HepG2 (cell line): ENCODE data around the gene IQCE. TPM values are rescaled to one million over a fixed set of nuclear protein-coding genes. Genes with fewer than 3 reads are reported as not detected.

Experiments used
- AGO2 ChIP-seq: fragments of 200-400 bp; formaldehyde crosslinking; optimal IDR thresholded peaks from 2 replicates; pipeline ENCODE3; 2017; ENCODE audit warnings: mild to moderate bottlenecking, low read depth, low read length, moderate library complexity
- ARID2 ChIP-seq: sonication (generic); formaldehyde crosslinking; IDR thresholded peaks from 2 replicates; pipeline ENCODE4 v1.8.1; 2022; ENCODE audit warnings: mild to moderate bottlenecking, missing genetic modification reagents, borderline replicate concordance
- ATF7-NPFF ChIP-seq: sonication (generic); formaldehyde crosslinking; IDR thresholded peaks from 2 replicates; pipeline ENCODE4 v1.8.1; 2023; ENCODE audit warnings: mild to moderate bottlenecking, low read depth, missing genetic modification reagents, moderate library complexity
- CSRNP1 ChIP-seq: sonication (generic); formaldehyde crosslinking; IDR thresholded peaks from 2 replicates; pipeline ENCODE4 v1.8.1; 2023; ENCODE audit warnings: mild to moderate bottlenecking, missing genetic modification reagents
- EP300 ChIP-seq, 3 experiments: sonication (generic) in 1 of 3; formaldehyde crosslinking in 1 of 3; IDR thresholded peaks; 2 replicates each; pipeline versions ENCODE4 v1.5.1 to v1.6.1; 2011 to 2020; ENCODE audit warnings: low read depth in 2 of 3, low read length in 2 of 3, borderline replicate concordance in 1 of 3, improper control_type of control experiment in 1 of 3, mild to moderate bottlenecking in 1 of 3, missing genetic modification reagents in 1 of 3, moderate library complexity in 1 of 3
- ETV6 ChIP-seq: sonication (generic); formaldehyde crosslinking; conservative IDR thresholded peaks from 2 replicates; pipeline ENCODE4 v1.4.0; 2020; ENCODE audit warnings: missing genetic modification reagents
- GABPA ChIP-seq, 2 experiments: IDR thresholded peaks; 2 replicates each; pipeline ENCODE4 v1.6.1; 2011 to 2016; ENCODE audit warnings: low read depth in 2 of 2, low read length in 1 of 2, missing biosample characterization in 1 of 2, missing genetic modification characterization in 1 of 2
- GATAD2A ChIP-seq: IDR thresholded peaks from 2 replicates; pipeline ENCODE4 v1.6.1; 2016
- HNF4G ChIP-seq, 2 experiments: sonication (generic) in 1 of 2; formaldehyde crosslinking in 1 of 2; IDR thresholded peaks; 2 replicates each; pipeline versions ENCODE4 v1.4.0 to v1.6.1; 2011 to 2020; ENCODE audit warnings: borderline replicate concordance in 2 of 2, low read depth in 2 of 2, mild to moderate bottlenecking in 2 of 2, low read length in 1 of 2, missing genetic modification reagents in 1 of 2, moderate library complexity in 1 of 2
- KLF15 ChIP-seq: sonication (generic); formaldehyde crosslinking; IDR thresholded peaks from 2 replicates; pipeline ENCODE4 v1.8.1; 2023; ENCODE audit warnings: borderline replicate concordance, mild to moderate bottlenecking, inconsistent platforms, missing genetic modification reagents, mixed read lengths
- MTF2 ChIP-seq: sonication (generic); formaldehyde crosslinking; IDR thresholded peaks from 2 replicates; pipeline ENCODE4 v1.5.0; 2020; ENCODE audit warnings: missing genetic modification reagents, borderline replicate concordance
- MYC ChIP-seq: sonication (generic); formaldehyde crosslinking; IDR thresholded peaks from 2 replicates; pipeline ENCODE4 v1.9.0; 2021; ENCODE audit warnings: missing genetic modification reagents, borderline replicate concordance
- NBN ChIP-seq: fragments of 450-650 bp; conservative IDR thresholded peaks from 2 replicates; pipeline ENCODE4 v1.6.1; 2017
- PITX1 ChIP-seq: sonication (generic); formaldehyde crosslinking; IDR thresholded peaks from 2 replicates; pipeline ENCODE4 v1.5.1; 2020; ENCODE audit warnings: mild to moderate bottlenecking, missing genetic modification reagents
- PPARG ChIP-seq: conservative IDR thresholded peaks from 2 replicates; pipeline ENCODE4 v1.6.1; 2016; ENCODE audit warnings: missing biosample characterization, missing genetic modification reagents
- RBAK ChIP-seq: sonication (generic); formaldehyde crosslinking; IDR thresholded peaks from 2 replicates; pipeline ENCODE4 v1.5.1; 2020; ENCODE audit warnings: mild to moderate bottlenecking, missing genetic modification reagents
- RFX5 ChIP-seq: IDR thresholded peaks from 2 replicates; pipeline ENCODE4 v1.6.1; 2011; ENCODE audit warnings: low read depth, low read length, improper control_type of control experiment
- SOX6 ChIP-seq, 2 experiments: fragments of 450-650 bp in 1 of 2; sonication (generic) in 1 of 2; formaldehyde crosslinking in 1 of 2; IDR thresholded peaks; 2 replicates each; pipeline versions ENCODE4 v1.4.0 to v1.6.1; 2017 to 2020; ENCODE audit warnings: antibody characterized with exemption in 1 of 2, mild to moderate bottlenecking in 1 of 2, missing genetic modification reagents in 1 of 2
- SRY ChIP-seq: sonication (generic); formaldehyde crosslinking; IDR thresholded peaks from 2 replicates; pipeline ENCODE4 v1.8.0; 2022; ENCODE audit warnings: mild to moderate bottlenecking, missing genetic modification reagents
- TCF12 ChIP-seq, 2 experiments: fragments of 450-650 bp in 1 of 2; sonication (generic) in 1 of 2; formaldehyde crosslinking in 1 of 2; IDR thresholded peaks; 2 replicates each; pipeline versions ENCODE4 v1.6.1 to v1.8.0; 2017 to 2022; ENCODE audit warnings: antibody characterized with exemption in 1 of 2, mild to moderate bottlenecking in 1 of 2, missing genetic modification reagents in 1 of 2, moderate library complexity in 1 of 2
- TRIM24 ChIP-seq: sonication (generic); formaldehyde crosslinking; IDR thresholded peaks from 2 replicates; pipeline ENCODE4 v1.8.0; 2022; ENCODE audit warnings: mild to moderate bottlenecking, missing genetic modification reagents
- ZNF224 ChIP-seq: sonication (generic); formaldehyde crosslinking; IDR thresholded peaks from 2 replicates; pipeline ENCODE4 v1.5.0; 2020; ENCODE audit warnings: mild to moderate bottlenecking, missing genetic modification reagents
- ZNF317 ChIP-seq: sonication (generic); formaldehyde crosslinking; IDR thresholded peaks from 2 replicates; pipeline ENCODE4 v1.5.0; 2020; ENCODE audit warnings: mild to moderate bottlenecking, missing genetic modification reagents
- ZNF605 ChIP-seq: sonication (generic); formaldehyde crosslinking; IDR thresholded peaks from 2 replicates; pipeline ENCODE4 v1.8.0; 2022; ENCODE audit warnings: mild to moderate bottlenecking, missing genetic modification reagents
- ZNF746 ChIP-seq: sonication (generic); formaldehyde crosslinking; IDR thresholded peaks from 2 replicates; pipeline ENCODE4 v1.8.0; 2022; ENCODE audit warnings: mild to moderate bottlenecking, missing genetic modification reagents
- ZNF879 ChIP-seq: sonication (generic); formaldehyde crosslinking; IDR thresholded peaks from 2 replicates; pipeline ENCODE4 v1.8.1; 2023; ENCODE audit warnings: missing genetic modification reagents
- ZSCAN12 ChIP-seq: sonication (generic); formaldehyde crosslinking; IDR thresholded peaks from 2 replicates; pipeline ENCODE4 v1.9.0; 2021; ENCODE audit warnings: mild to moderate bottlenecking, missing genetic modification reagents
- ZSCAN31 ChIP-seq: sonication (generic); formaldehyde crosslinking; IDR thresholded peaks from 2 replicates; pipeline ENCODE4 v1.5.0; 2020; ENCODE audit warnings: low read depth, mild to moderate bottlenecking, missing genetic modification reagents
- polyA plus RNA-seq, 8 experiments: library from polyadenylated mRNA; depleted of rRNA in 3 of 8; stranded (reverse) in 7 of 8; unstranded in 1 of 8; fragments of >200 nt; fragmentation: Illumina TruSeq in 4 of 8; extraction: Trizol in 4 of 8; gene quantifications; 2 replicates each; pipeline versions ENCODE4 v1.2.1 to v1.2.3, GENCODE V29; 2011 to 2016; ENCODE audit warnings: low read depth in 4 of 8, missing spikeins in 1 of 8, mixed read lengths in 1 of 8; ENCODE audit not compliant: insufficient read depth in 1 of 8
- total RNA-seq, 5 experiments: library from RNA; depleted of rRNA; stranded (reverse); fragments of >200 nt; fragmentation: Illumina TruSeq; extraction: Trizol; gene quantifications; 2 replicates each; pipeline ENCODE4 v1.2.3, GENCODE V29; 2016; ENCODE audit warnings: low read depth in 1 of 5

Gene IQCE
- total and polyA plus RNA-seq, 2 of the 13 experiments (the other 11 are each of a cell fraction or from before 2014, with no cell fraction given): 1.5 to 2.5 TPM

DNA sequence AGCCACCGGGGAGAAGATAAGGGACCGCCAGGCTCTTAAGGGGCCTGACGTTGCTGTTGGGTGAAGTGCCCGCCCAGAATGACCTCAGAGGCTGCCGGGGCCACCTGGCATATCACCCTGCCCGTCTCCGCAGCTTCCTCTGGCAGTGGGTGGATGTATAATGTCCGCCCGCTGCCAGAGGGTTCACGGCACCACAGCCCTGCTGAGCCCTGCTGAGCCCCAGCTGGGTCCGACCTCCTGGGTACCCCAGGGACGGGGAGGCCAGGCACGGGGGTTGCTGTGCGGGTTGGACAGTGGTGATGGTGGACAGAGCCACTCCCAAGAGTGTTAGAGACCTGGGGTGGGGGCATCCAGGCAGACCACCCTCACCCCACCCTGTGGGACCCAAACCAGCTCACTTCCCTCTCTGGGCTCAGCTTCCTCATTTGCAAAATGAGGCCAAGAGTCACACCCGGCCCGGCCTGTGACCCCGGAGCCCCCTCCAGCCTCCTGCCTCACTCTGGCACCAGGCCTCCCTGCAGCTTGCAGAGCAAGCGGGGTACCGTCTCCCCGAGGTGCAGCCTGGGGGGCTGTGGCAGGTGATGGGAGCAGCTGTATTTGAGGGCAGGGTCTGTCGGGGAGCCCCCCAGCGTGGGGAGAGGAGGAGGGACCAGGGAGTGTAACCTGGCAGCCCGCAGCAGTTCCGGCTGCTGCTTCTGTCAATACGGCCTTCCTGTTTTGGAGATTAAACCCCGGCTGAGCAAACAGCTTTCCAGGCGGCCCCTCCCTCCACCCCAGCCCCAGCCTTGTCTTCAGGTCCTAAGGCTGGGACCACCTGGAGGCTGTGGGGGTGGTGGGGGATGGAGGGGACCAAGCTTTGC is 47.6 kb upstream of the IQCE start (continued):
- TF ChIP-seq EP300 (IDR thresholded peaks at IDR 0.05; ENCODE audit: low read depth in 2 of 2, low read length in 2 of 2) (peak in 1 of 2 experiments; percentile 67; a peak in 1 of 4 replicates), EP300 (CRISPR knock-in tag; IDR thresholded peaks at IDR 0.05; ENCODE audit: borderline replicate concordance) (peak; percentile 63; the same call in 1 of the 2 replicates), ZSCAN12 (CRISPR knock-in tag) (no peak), RFX5 (no peak), GABPA (IDR thresholded peaks at IDR 0.05; ENCODE audit: low read depth, low read length) (no peak), GABPA (CRISPR knock-in tag; IDR thresholded peaks at IDR 0.05; ENCODE audit: low read depth) (peak; percentile 59), RBAK (no peak), CSRNP1 (CRISPR knock-in tag) (0 out of 2 replicates have a peak, but pooled peaks have one; percentile 43), NBN (no peak), PITX1 (CRISPR knock-in tag) (peak; percentile 96), ZNF605 (CRISPR knock-in tag) (peak; percentile 45; the same call in 1 of the 2 replicates), ATF7-NPFF (no peak), PPARG (CRISPR knock-in tag) (peak; percentile 88), HNF4G (IDR thresholded peaks at IDR 0.05; ENCODE audit: borderline replicate concordance, low read depth, low read length) (no peak), HNF4G (CRISPR knock-in tag; IDR thresholded peaks at IDR 0.05; ENCODE audit: borderline replicate concordance, low read depth) (peak; percentile 51; the same call in 1 of the 2 replicates), SRY (CRISPR knock-in tag) (no peak; the same call in 1 of the 2 replicates), GATAD2A (CRISPR knock-in tag) (peak; percentile 45), SOX6 (IDR thresholded peaks at IDR 0.05) (no peak), SOX6 (CRISPR knock-in tag; IDR thresholded peaks at IDR 0.05) (peak; percentile 63), ZNF879 (CRISPR knock-in tag) (no peak; the same call in 1 of the 2 replicates), ETV6 (CRISPR knock-in tag) (no peak), ZNF224 (no peak), MTF2 (CRISPR knock-in tag) (0 out of 2 replicates have a peak, but pooled peaks have one; percentile 17), MYC (no peak; the same call in 1 of the 2 replicates), TRIM24 (CRISPR knock-in tag) (no peak), TCF12 (IDR thresholded peaks at IDR 0.05) (no peak), TCF12 (CRISPR knock-in tag; IDR thresholded peaks at IDR 0.05) (peak; percentile 95), AGO2 (no peak), KLF15 (no peak), ZSCAN31 (CRISPR knock-in tag) (peak; percentile 55; the same call in 1 of the 2 replicates), ARID2 (CRISPR knock-in tag) (no peak), ZNF317 (CRISPR knock-in tag) (0 out of 2 replicates have a peak, but pooled peaks have one; percentile 77), ZNF746 (peak; percentile 77; the same call in 1 of the 2 replicates)
